A549 (cell line): ENCODE results near the gene MAN1A2. TPM values are rescaled to one million over a fixed set of nuclear protein-coding genes. Genes with fewer than 3 reads are reported as not detected.
"Not testable (repeated sequence)": the region's sequence is repeated elsewhere in the genome, so short reads cannot be mapped to it uniquely, and the experiment has no call there.

Experiments
- ATAC-seq, 2 experiments: fragments of 200-7000 bp in 1 of 2; fragments of >200 bp in 1 of 2; cut with Nextera tagmentation in 1 of 2; cut with Tn5 transposase in 1 of 2; 3 replicates each; pipeline versions ENCODE4 v1.8.0 to v1.9.1; 2018 to 2020; ENCODE audit warnings: mild to moderate bottlenecking in 1 of 2, moderate library complexity in 1 of 2
- CTCF ChIA-PET: fragments of 300-600 bp; sonication (Branson Sonifier 250); formaldehyde crosslinking; extraction: SDS; loops from one replicate; lab custom pipeline; 2021; ENCODE audit warnings: antibody characterized with exemption, inconsistent platforms; lab: Yijun Ruan, JAX
- POLR2A ChIA-PET: fragments of 350-600 bp; formaldehyde crosslinking; extraction: SDS; loops from one replicate; lab custom pipeline; 2021; ENCODE audit warnings: antibody characterized with exemption, inconsistent platforms; lab: Yijun Ruan, JAX
- DNase-seq, 2 experiments: peaks; one replicate each; pipeline versions ENCODE4 v3.0.0 to v3.0.0-alpha.2; 2011 to 2016; ENCODE audit warnings: low read depth in 1 of 2, low spot score in 1 of 2
- FAIRE-seq: peaks from 2 replicates; lab custom pipeline; 2011; peaks lifted over from hg19 to GRCh38; lab: Jason Lieb, UNC
- H3K27ac ChIP-seq, 2 experiments: fragments of >200 bp; sonication (Bioruptor Twin); formaldehyde crosslinking; 3 replicates each; pipeline ENCODE4 v1.5.1; 2016 to 2017
- H3K4me1 ChIP-seq: fragments of >200 bp; sonication (Bioruptor Twin); formaldehyde crosslinking; 3 replicates; pipeline ENCODE4 v1.6.1; 2016
- H3K4me2 ChIP-seq: fragments of >200 bp; sonication (Bioruptor Twin); formaldehyde crosslinking; 3 replicates; pipeline ENCODE4 v1.6.1; 2016
- H3K4me3 ChIP-seq: fragments of >200 bp; sonication (Bioruptor Twin); formaldehyde crosslinking; 3 replicates; pipeline ENCODE4 v1.5.1; 2016
- H3K9me3 ChIP-seq: fragments of >200 bp; sonication (Bioruptor Twin); formaldehyde crosslinking; 3 replicates; pipeline ENCODE4 v1.6.1; 2016
- CHD2 ChIP-seq: fragments of 150-350 bp; IDR thresholded peaks from 2 replicates; pipeline ENCODE4 v1.6.1; 2014; ENCODE audit warnings: low read length; ENCODE audit not compliant: partially characterized antibody
- EHMT2 ChIP-seq: fragments of 200-600 bp; sonication (generic); IDR thresholded peaks from 2 replicates; pipeline ENCODE4 v1.6.1; 2016; ENCODE audit warnings: antibody characterized with exemption, low read depth, mild to moderate bottlenecking, moderate library complexity
- ELK1 ChIP-seq: fragments of 150-350 bp; IDR thresholded peaks from 2 replicates; pipeline ENCODE4 v1.6.1; 2014; ENCODE audit warnings: low read depth, mild to moderate bottlenecking, low read length
- ESRRA ChIP-seq: fragments of 150-350 bp; IDR thresholded peaks from 2 replicates; pipeline ENCODE4 v1.6.1; 2014; ENCODE audit warnings: mild to moderate bottlenecking, low read length, borderline replicate concordance
- FOSB ChIP-seq: fragments of 250-450 bp; sonication (Bioruptor Pico); IDR thresholded peaks from 2 replicates; pipeline ENCODE4 v1.5.0; 2020; ENCODE audit warnings: mild to moderate bottlenecking, moderate library complexity
- HMGXB4 ChIP-seq: fragments of 250-450 bp; sonication (Bioruptor Pico); IDR thresholded peaks from 2 replicates; pipeline ENCODE4 v1.5.0; 2021; ENCODE audit warnings: mild to moderate bottlenecking, moderate library complexity, borderline replicate concordance
- KDM1A ChIP-seq: fragments of 200-600 bp; sonication (generic); IDR thresholded peaks from 2 replicates; pipeline ENCODE4 v1.6.1; 2016; ENCODE audit warnings: low read depth, mild to moderate bottlenecking
- MAFK ChIP-seq: fragments of 450-650 bp; IDR thresholded peaks from 2 replicates; pipeline ENCODE4 v1.6.1; 2014; ENCODE audit not compliant: partially characterized antibody
- MYC ChIP-seq: IDR thresholded peaks from 2 replicates; pipeline ENCODE4 v1.6.1; 2012; ENCODE audit warnings: mild to moderate bottlenecking, inconsistent platforms, low read length, improper control_type of control experiment, borderline replicate concordance
- NPAS2 ChIP-seq: fragments of 250-450 bp; sonication (Bioruptor Pico); IDR thresholded peaks from 2 replicates; pipeline ENCODE4 v1.8.0; 2022; ENCODE audit warnings: mild to moderate bottlenecking, moderate library complexity, borderline replicate concordance
- NR3C1 ChIP-seq: fragments of >200 bp; sonication (Bioruptor Twin); formaldehyde crosslinking; IDR thresholded peaks from 3 replicates; pipeline ENCODE4 v1.6.1; 2017
- PBX3 ChIP-seq: IDR thresholded peaks from 2 replicates; pipeline ENCODE4 v1.6.1; 2012
- POLR2A ChIP-seq: IDR thresholded peaks from 2 replicates; pipeline ENCODE4 v1.6.1; 2012; ENCODE audit warnings: mild to moderate bottlenecking, low read length
- RARB ChIP-seq: fragments of 250-450 bp; sonication (Bioruptor Pico); IDR thresholded peaks from 2 replicates; pipeline ENCODE4 v1.8.0; 2021; ENCODE audit warnings: mild to moderate bottlenecking, moderate library complexity
- RFX5 ChIP-seq: fragments of 450-650 bp; IDR thresholded peaks from 2 replicates; pipeline ENCODE4 v1.7.1; 2014; ENCODE audit warnings: antibody characterized with exemption, mild to moderate bottlenecking, moderate library complexity
- TFCP2L1 ChIP-seq: fragments of 250-450 bp; sonication (Bioruptor Pico); IDR thresholded peaks from 2 replicates; pipeline ENCODE4 v1.5.0; 2021; ENCODE audit warnings: mild to moderate bottlenecking
- ZNF302 ChIP-seq: fragments of 250-450 bp; sonication (Bioruptor Pico); IDR thresholded peaks from 2 replicates; pipeline ENCODE4 v1.9.0; 2021; ENCODE audit warnings: inconsistent platforms, mild to moderate bottlenecking, moderate library complexity
- ZSCAN20 ChIP-seq: fragments of 250-450 bp; sonication (Bioruptor Pico); IDR thresholded peaks from 2 replicates; pipeline ENCODE4 v1.8.0; 2022; ENCODE audit warnings: mild to moderate bottlenecking, moderate library complexity
- WGBS: methylation state at CpG from one replicate; pipeline ENCODE4 v1.1.6; 2017; ENCODE audit errors: missing lambda C conversion rate; 5-methylcytosine and 5-hydroxymethylcytosine counted together
- polyA plus RNA-seq, 4 experiments: library from polyadenylated mRNA; depleted of rRNA in 3 of 4; stranded (reverse); fragments of >200 nt; fragmentation: RNase III in 1 of 4; extraction: RNeasy Plus Mini Kit Qiagen cat#74134 plus additional on column Dnase treatment in 1 of 4; gene quantifications; 2 replicates in 3 of 4; 3 replicates in 1 of 4; pipeline ENCODE4 v1.2.3, GENCODE V29; 2011 to 2017
- TF ChIP-seq, protein P1 (sequence below): fragments of 200-600 bp; sonication (generic); IDR thresholded peaks from 2 replicates; pipeline ENCODE4 v1.6.1; 2016; ENCODE audit warnings: antibody characterized with exemption, mild to moderate bottlenecking, moderate library complexity
- TF ChIP-seq, protein P2 (sequence below): IDR thresholded peaks from 2 replicates; pipeline ENCODE4 v1.6.1; 2012; ENCODE audit warnings: low read depth, borderline replicate concordance
- TF ChIP-seq, protein P3 (sequence below): fragments of 450-650 bp; IDR thresholded peaks from 2 replicates; pipeline ENCODE4 v1.6.1; 2014; ENCODE audit warnings: antibody characterized with exemption

Gene MAN1A2
- polyA plus RNA-seq, 2 of the 4 experiments (the other 2 are of a cell fraction), result 10.2 to 18.7 TPM

DNA sequence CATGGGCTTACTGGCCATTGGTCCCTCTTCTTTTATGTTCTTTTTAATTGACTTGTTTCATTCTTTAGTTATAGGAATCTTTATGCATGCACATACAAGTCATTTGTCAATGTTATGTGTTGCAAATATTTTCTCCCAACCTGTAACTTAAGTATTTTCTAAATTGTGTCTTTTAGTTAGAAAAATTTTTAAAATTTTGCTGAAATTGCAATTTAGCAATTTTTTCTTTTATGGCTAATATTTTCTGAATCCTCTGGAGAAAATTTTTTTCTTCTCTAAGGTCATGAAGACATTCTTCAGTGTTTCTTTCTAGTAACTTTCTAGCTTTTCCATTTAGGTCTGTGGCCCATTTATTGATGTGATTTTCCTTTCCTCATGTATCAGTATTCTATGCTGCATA is 189.7 kb downstream of the MAN1A2 start:
- H3K4me2 ChIP-seq, result no peak overlapping the region
- no peak overlapping the region for H3K4me3 ChIP-seq
- POLR2A ChIA-PET, result no interaction called here
- H3K4me1 ChIP-seq, result no peaks in the 10 kb centered on the region
- H3K27ac ChIP-seq, result no peak overlapping the region
- CTCF ChIA-PET, result interaction anchor here (1.4 to 1.5 kb wide), 2 partner anchors 14 to 35 kb away, joined by 3 read pairs; no protein-coding TSS in a partner anchor
- no peak for DNase-seq
- TF ChIP-seq ESRRA, result no peak
- peak; percentile 77 for TF ChIP-seq MAFK
- FAIRE-seq, result no peak
- no peaks in the 10 kb centered on the region for H3K9me3 ChIP-seq
- no peak for ATAC-seq

DNA sequence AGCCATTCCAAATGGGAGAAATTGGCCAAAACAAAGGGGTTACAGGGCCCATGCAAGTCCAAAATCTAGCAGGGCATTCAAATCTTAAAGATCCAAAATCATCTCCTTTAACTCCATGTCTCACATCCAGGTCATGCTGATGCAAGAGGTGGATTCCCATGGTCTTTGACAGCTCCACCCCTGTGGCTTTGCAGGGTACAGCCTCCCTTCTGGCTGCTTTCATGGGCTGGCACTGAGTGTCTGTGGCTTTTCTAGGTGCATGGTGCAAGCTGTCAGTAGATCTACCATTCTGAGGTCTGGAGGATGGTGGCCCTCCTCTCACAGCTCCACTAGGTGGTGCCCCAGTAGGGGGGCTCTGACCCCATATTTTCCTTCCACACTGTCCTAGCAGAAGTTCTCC is 191.2 kb downstream of the MAN1A2 start:
- FAIRE-seq, DNase-seq, H3K4me2 ChIP-seq, H3K27ac ChIP-seq, H3K4me3 ChIP-seq, H3K4me1 ChIP-seq, H3K9me3 ChIP-seq, ATAC-seq, POLR2A ChIA-PET: not testable (repeated sequence)
- CTCF ChIA-PET, result interaction anchor here (1.5 kb wide), 1 partner anchor 33 kb away, joined by 3 read pairs; no protein-coding TSS in a partner anchor

- no peak overlapping the region for H3K4me2 ChIP-seq
- H3K4me3 ChIP-seq, result no peak overlapping the region
- TF ChIP-seq, protein P1, sequence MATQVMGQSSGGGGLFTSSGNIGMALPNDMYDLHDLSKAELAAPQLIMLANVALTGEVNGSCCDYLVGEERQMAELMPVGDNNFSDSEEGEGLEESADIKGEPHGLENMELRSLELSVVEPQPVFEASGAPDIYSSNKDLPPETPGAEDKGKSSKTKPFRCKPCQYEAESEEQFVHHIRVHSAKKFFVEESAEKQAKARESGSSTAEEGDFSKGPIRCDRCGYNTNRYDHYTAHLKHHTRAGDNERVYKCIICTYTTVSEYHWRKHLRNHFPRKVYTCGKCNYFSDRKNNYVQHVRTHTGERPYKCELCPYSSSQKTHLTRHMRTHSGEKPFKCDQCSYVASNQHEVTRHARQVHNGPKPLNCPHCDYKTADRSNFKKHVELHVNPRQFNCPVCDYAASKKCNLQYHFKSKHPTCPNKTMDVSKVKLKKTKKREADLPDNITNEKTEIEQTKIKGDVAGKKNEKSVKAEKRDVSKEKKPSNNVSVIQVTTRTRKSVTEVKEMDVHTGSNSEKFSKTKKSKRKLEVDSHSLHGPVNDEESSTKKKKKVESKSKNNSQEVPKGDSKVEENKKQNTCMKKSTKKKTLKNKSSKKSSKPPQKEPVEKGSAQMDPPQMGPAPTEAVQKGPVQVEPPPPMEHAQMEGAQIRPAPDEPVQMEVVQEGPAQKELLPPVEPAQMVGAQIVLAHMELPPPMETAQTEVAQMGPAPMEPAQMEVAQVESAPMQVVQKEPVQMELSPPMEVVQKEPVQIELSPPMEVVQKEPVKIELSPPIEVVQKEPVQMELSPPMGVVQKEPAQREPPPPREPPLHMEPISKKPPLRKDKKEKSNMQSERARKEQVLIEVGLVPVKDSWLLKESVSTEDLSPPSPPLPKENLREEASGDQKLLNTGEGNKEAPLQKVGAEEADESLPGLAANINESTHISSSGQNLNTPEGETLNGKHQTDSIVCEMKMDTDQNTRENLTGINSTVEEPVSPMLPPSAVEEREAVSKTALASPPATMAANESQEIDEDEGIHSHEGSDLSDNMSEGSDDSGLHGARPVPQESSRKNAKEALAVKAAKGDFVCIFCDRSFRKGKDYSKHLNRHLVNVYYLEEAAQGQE, result no peak
- TF ChIP-seq EHMT2, result no peak
- TF ChIP-seq, protein P2, sequence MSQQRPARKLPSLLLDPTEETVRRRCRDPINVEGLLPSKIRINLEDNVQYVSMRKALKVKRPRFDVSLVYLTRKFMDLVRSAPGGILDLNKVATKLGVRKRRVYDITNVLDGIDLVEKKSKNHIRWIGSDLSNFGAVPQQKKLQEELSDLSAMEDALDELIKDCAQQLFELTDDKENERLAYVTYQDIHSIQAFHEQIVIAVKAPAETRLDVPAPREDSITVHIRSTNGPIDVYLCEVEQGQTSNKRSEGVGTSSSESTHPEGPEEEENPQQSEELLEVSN, result no peak
- TF ChIP-seq FOSB (CRISPR knock-in tag), result no peak
- TF ChIP-seq RARB (CRISPR knock-in tag), result no peak
- no peak for TF ChIP-seq ZNF302
- no peak for TF ChIP-seq POLR2A
- TF ChIP-seq, protein P3, sequence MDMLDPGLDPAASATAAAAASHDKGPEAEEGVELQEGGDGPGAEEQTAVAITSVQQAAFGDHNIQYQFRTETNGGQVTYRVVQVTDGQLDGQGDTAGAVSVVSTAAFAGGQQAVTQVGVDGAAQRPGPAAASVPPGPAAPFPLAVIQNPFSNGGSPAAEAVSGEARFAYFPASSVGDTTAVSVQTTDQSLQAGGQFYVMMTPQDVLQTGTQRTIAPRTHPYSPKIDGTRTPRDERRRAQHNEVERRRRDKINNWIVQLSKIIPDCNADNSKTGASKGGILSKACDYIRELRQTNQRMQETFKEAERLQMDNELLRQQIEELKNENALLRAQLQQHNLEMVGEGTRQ, result no peak
- no peak for TF ChIP-seq TFCP2L1 (CRISPR knock-in tag)
- TF ChIP-seq NR3C1, result no peak
- no peak for TF ChIP-seq ELK1
- TF ChIP-seq NPAS2, result no peak
- no peak for TF ChIP-seq PBX3
- TF ChIP-seq CHD2, result no peak
- no peak for TF ChIP-seq HMGXB4 (CRISPR knock-in tag)
- no peak for TF ChIP-seq MYC
- TF ChIP-seq KDM1A, result no peak
- TF ChIP-seq ZSCAN20 (CRISPR knock-in tag), result no peak
- TF ChIP-seq RFX5, result no peak
- CTCF ChIA-PET, result no interaction called here
- no peak for ATAC-seq
- no peak for DNase-seq
- H3K9me3 ChIP-seq, result no peaks in the 10 kb centered on the region
- no peaks in the 10 kb centered on the region for H3K4me1 ChIP-seq
- POLR2A ChIA-PET, result no interaction called here
- H3K27ac ChIP-seq, result no peak overlapping the region
- whole genome bisulfite sequencing, result 36% methylated on average over 3 of the region's 3 CpGs
- FAIRE-seq, result no peak
Observed at GRCh38 chr1:117559139-117559538, 191.9 kb downstream of the MAN1A2 start.
